Measurements from ENCODE around the gene NPTX2.

GRCh38 chr7:98627413-98627790, 10.3 kb downstream of the NPTX2 start:
- no peak for TF ChIP-seq POLR2A (IDR thresholded peaks at IDR 0.05)
- no peak for TF ChIP-seq EP300 (IDR thresholded peaks at IDR 0.05)
